Activated CD8-positive, alpha-beta T cell treated with anti-CD3 and anti-CD28 coated beads for 36 hours (primary cell): ENCODE data around the gene NTRK1. TPM values are rescaled to one million over a fixed set of nuclear protein-coding genes. Genes with fewer than 3 reads are reported as not detected.
A peak's percentile ranks its signal among the peaks of the same experiment; 100 is the strongest.

Source experiments
- ATAC-seq: fragments of 200-7000 bp; cut with Tn5 transposase; one replicate; pipeline ENCODE4 v1.10.0; 2021; ENCODE audit warnings: mild to moderate bottlenecking, moderate library complexity
- CTCF ChIA-PET: fragments of 350-600 bp; sonication (Branson Sonifier 250); formaldehyde crosslinking; loops from one replicate; lab custom pipeline; 2021; ENCODE audit warnings: antibody characterized with exemption; lab: Charles Lee
- POLR2A ChIA-PET: fragments of 350-600 bp; sonication (Branson Sonifier 250); formaldehyde crosslinking; loops from one replicate; lab custom pipeline; 2021; ENCODE audit warnings: antibody characterized with exemption; lab: Charles Lee
- DNase-seq: peaks from one replicate; pipeline ENCODE4 v3.0.0-alpha.2; 2020
- H3K27ac Mint-ChIP-seq: one replicate; pipeline ENCODE4 v1.8.0; 2021; ENCODE audit warnings: mild to moderate bottlenecking, mixed read lengths
- H3K27me3 Mint-ChIP-seq: one replicate; pipeline ENCODE4 v1.8.0; 2021; ENCODE audit warnings: mixed read lengths
- H3K36me3 Mint-ChIP-seq: one replicate; pipeline ENCODE4 v1.8.0; 2021; ENCODE audit warnings: low read depth, mixed read lengths
- H3K4me1 Mint-ChIP-seq: one replicate; pipeline ENCODE4 v1.8.0; 2021; ENCODE audit warnings: low read depth, mixed read lengths
- H3K4me3 Mint-ChIP-seq: one replicate; pipeline ENCODE4 v1.8.0; 2021; ENCODE audit warnings: mild to moderate bottlenecking, moderate library complexity, mixed read lengths
- H3K9me3 Mint-ChIP-seq: one replicate; pipeline ENCODE4 v1.8.0; 2021; ENCODE audit warnings: mixed read lengths
- intact Hi-C: fragments of 100-400 bp; cut with micrococcal nuclease; formaldehyde crosslinking; loops from one replicate; pipeline ENCODE4 v1.10.0; 2022
- total RNA-seq, 2 experiments: library from RNA; stranded (reverse); gene quantifications; one replicate each; pipeline ENCODE4 v1.2.3, GENCODE V29; 2021
- TF ChIP-seq, protein P1 (sequence below): fragments of 200-600 bp; IDR thresholded peaks from one replicate; pipeline ENCODE4 v1.8.0; 2022; ENCODE audit warnings: antibody characterized with exemption, mild to moderate bottlenecking

The NTRK1 gene
- total RNA-seq, 2 experiments from 2014 or later: 23.5 to 25.9 TPM

DNA sequence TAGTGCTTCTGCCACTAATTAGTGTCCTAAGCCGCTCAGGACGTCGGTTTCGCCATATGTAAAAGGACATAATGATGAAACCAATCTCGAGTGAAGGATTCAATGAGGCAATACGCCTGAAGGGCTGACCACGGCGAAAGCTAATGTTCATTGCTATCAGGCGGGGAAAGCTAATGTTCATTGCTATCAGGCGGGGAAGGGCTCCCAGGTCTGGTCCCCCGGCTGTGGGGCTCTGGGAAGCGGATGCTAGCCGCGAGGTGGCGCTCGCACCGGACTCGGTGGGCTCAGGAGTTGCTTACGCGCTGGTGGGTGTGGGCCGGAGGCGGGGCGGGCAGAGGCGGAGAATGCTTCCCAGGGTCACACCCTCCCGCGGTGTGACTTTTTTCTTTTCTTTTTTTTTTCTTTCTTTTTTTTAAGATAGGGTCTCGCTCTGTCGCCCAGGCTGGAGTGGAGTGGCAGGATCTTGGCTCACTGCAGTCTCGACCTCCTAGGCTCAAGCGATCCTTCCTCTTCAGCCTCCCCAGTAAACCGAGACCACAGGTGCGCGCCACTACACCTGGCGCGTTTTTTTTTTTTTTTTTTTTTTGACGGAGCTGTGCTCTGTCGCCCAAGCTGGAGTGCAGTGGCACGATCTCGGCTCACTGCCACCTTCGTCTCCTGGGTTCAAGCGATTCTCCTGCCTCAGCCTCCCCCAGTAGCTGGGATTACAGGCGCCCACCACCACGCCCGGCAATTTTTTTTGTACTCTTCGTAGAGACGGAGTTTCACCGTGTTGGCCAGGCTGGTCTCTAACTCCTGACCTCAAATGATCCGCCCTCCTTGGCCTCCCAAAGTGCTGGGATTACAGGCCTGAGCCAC, 31.8 kb downstream of the NTRK1 start:
- ChIA-PET POLR2A (interaction anchor here (1.5 kb wide), 1 partner anchor 35 kb away, joined by 3 read pairs; no protein-coding TSS in a partner anchor), CTCF (interaction anchor here (0.8 to 7.3 kb wide), 33 partner anchors 8 to 262 kb away, joined by 3 to 144 read pairs (median 5); partner anchors contain the start of genes INSRR and NTRK1)
- Mint-ChIP-seq H3K4me3 (peak overlapping the region; percentile 35), H3K9me3 (no peaks in the 10 kb centered on the region), H3K4me1 (peaks cover 7% of the 10 kb centered on the region), H3K36me3 (no peaks in the 10 kb centered on the region), H3K27ac (no peak overlapping the region), H3K27me3 (peaks cover 49% of the 10 kb centered on the region)
- DNase-seq (peak; percentile 95), ATAC-seq (peak; percentile 96)
- TF ChIP-seq, protein P1, sequence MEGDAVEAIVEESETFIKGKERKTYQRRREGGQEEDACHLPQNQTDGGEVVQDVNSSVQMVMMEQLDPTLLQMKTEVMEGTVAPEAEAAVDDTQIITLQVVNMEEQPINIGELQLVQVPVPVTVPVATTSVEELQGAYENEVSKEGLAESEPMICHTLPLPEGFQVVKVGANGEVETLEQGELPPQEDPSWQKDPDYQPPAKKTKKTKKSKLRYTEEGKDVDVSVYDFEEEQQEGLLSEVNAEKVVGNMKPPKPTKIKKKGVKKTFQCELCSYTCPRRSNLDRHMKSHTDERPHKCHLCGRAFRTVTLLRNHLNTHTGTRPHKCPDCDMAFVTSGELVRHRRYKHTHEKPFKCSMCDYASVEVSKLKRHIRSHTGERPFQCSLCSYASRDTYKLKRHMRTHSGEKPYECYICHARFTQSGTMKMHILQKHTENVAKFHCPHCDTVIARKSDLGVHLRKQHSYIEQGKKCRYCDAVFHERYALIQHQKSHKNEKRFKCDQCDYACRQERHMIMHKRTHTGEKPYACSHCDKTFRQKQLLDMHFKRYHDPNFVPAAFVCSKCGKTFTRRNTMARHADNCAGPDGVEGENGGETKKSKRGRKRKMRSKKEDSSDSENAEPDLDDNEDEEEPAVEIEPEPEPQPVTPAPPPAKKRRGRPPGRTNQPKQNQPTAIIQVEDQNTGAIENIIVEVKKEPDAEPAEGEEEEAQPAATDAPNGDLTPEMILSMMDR: peak; percentile 76
- intact Hi-C loops: loop anchor here (5.0 to 10.0 kb wide), 3 partner anchors 35 to 208 kb away; no protein-coding TSS in a partner anchor

DNA sequence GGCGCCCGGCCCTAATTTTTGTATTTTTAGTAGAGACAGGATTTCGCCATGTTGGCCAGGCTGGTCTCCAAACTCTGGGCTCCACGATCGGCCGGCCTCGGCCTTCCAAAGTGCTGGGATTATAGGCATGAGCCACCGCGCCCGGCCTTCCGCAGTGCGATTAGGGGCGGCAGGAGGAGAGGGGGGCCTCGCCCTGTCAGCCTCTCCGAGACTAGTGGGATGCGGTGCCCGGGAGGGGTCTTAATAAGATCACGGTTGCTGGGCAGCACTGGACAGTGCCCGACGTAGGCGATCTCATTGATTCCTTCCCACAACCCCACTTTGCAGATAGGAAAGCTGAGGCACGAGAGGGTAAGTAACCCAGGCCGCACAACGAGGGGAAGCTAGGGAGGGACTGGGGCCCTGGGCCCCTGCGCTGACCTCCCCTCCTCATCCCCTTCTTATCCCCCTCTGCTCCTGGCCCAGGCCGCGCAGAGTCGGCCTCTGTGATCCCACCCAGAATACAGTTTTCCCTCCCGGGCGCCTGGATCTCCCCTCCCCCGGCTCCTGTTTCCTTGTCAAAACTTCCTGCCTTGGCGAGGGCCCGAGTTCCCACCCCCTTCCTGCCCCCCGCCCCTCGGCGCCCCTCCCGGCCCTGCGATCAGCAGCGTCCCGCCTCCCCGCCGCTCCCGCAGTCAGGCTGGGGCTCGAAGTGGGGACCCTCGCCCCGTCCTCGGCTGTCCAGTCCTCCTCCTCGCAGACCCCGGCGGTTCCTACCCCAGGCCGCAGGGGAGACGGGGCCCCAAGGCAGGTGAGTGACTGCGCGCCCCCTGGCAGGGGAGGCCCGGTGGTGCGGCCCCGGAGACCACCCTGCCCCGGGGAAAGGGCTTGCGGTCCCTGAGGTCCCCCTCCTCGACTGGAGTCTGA, 32.6 kb downstream of the NTRK1 start, which contains the start of gene PEAR1:
Gene PEAR1 (plus strand): TSS at position 671 of the 906 bp plus-strand sequence. CDS start 10,209 bp downstream, outside the sequence.
- Mint-ChIP-seq H3K27ac (no peak within 1 kb of the TSS), H3K9me3 (no peaks in the 10 kb centered on the region), H3K36me3 (no peaks in the 10 kb centered on the region), H3K4me1 (peaks cover 9% of the 10 kb centered on the region), H3K27me3 (peaks cover 47% of the 10 kb centered on the region), H3K4me3 (peak within 1 kb of the TSS; percentile 35)
- CTCF ChIA-PET: interaction anchor here (1.4 to 7.3 kb wide), 14 partner anchors 9 to 261 kb away, joined by 3 to 144 read pairs (median 12); partner anchors contain the start of genes INSRR and NTRK1
- TF ChIP-seq, protein P1: no peak
- ATAC-seq: no peak
- intact Hi-C loops: loop anchor here (5.0 to 10.0 kb wide), 3 partner anchors 34 to 208 kb away; no protein-coding TSS in a partner anchor
- POLR2A ChIA-PET: no interaction called here
- DNase-seq: no peak

DNA sequence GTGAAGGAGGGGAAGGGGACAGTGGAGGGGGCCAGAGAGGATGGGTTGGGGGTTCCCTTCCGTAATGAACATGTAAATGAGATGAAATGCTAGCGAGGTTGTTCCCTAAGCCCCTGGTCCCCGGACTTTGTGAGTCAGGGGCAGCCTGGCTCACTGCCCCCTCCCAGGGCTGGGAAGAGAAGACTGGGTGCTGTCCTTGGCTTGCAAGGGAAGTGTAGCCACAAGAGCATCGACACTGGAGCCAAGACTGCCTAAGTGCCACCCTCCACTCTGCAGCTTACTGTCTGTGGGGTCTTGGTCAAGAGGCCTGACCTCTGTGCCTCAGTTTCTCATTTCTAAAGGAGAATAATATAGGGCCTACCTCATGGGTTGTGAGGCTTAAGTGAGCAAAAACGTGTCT, 33.3 kb downstream of the NTRK1 start:
- ChIA-PET POLR2A (no interaction called here), CTCF (interaction anchor here (0.6 kb wide), 1 partner anchor 23 kb away, joined by 3 read pairs; no protein-coding TSS in a partner anchor)
- ATAC-seq (no peak), DNase-seq (no peak)
- Mint-ChIP-seq H3K9me3 (no peaks in the 10 kb centered on the region), H3K27me3 (peaks cover 45% of the 10 kb centered on the region), H3K27ac (no peak overlapping the region), H3K4me1 (peaks cover 11% of the 10 kb centered on the region), H3K4me3 (no peak overlapping the region), H3K36me3 (no peaks in the 10 kb centered on the region)
- intact Hi-C loops: loop anchor here (5.0 to 10.0 kb wide), 3 partner anchors 33 to 209 kb away; no protein-coding TSS in a partner anchor
- TF ChIP-seq, protein P1: no peak

DNA sequence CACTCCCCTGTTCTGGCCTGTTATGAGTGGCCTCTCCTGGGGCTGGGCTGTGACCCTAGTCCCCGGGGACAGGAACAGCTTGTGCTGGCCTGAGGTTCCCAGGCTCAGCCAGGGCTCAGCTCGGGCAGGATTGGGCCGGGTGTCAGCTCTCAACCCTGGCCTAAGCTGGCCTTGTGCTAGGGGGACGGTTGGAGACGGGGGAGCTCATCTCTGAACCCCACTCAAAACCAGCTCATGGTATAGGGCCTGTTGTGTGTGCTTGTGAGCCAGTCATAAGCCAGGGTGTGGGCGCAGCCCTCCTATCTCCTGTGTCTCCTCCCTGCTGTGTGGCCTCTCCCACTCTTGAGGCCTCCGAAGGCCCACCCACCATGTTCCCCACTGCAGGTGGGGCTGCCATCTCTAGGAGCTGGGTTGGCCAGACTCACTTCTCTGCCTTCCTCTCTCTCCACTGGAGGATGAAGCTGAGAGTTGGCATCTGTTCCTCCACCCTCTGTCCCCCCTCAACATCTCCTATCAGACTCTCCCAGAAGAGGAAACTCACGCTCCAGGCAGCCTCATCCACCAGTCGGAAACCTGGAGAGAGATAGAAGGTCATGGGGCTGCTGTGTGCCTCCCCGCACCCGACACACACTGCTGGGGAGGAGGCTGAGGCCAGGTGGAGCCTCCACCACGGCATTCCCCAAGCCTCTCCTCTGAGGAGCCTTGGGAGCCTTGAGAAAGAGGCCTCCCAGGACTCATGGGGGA, 34.2 kb downstream of the NTRK1 start:
- H3K27me3 Mint-ChIP-seq: peaks cover 45% of the 10 kb centered on the region
- POLR2A ChIA-PET: no interaction called here
- intact Hi-C loops: loop anchor here (5.0 to 10.0 kb wide), 3 partner anchors 32 to 210 kb away; no protein-coding TSS in a partner anchor
- H3K4me1 Mint-ChIP-seq: peaks cover 11% of the 10 kb centered on the region
- no peak overlapping the region for H3K4me3 Mint-ChIP-seq
- ATAC-seq: no peak
- H3K27ac Mint-ChIP-seq: no peak overlapping the region
- DNase-seq: no peak
- CTCF ChIA-PET: interaction anchor here (0.6 to 0.7 kb wide), 3 partner anchors 22 to 126 kb away, joined by 3 read pairs; no protein-coding TSS in a partner anchor
- no peaks in the 10 kb centered on the region for H3K36me3 Mint-ChIP-seq
- H3K9me3 Mint-ChIP-seq: no peaks in the 10 kb centered on the region
- TF ChIP-seq, protein P1: no peak
